Upper lobe of right lung (tissue), 1 donor: ENCODE results near the gene CBL. TPM values are rescaled to one million over a fixed set of nuclear protein-coding genes. Genes with fewer than 3 reads are reported as not detected.
"Not testable (repeated sequence)": the region's sequence is repeated elsewhere in the genome, so short reads cannot be mapped to it uniquely, and the experiment has no call there.

Experiments
- ATAC-seq: fragments of 200-7000 bp; cut with Tn5 transposase; one replicate; pipeline ENCODE4 v1.9.1; 2020; ENCODE audit warnings: mild to moderate bottlenecking, moderate library complexity
- DNase-seq: peaks from one replicate; pipeline ENCODE4 v3.0.0-alpha.2; 2020
- H3K27ac ChIP-seq: fragments of 200-600 bp; one replicate; pipeline ENCODE4 v1.8.0; 2022
- H3K27me3 ChIP-seq: fragments of 200-600 bp; one replicate; pipeline ENCODE4 v1.8.0; 2022; ENCODE audit warnings: mild to moderate bottlenecking
- H3K36me3 ChIP-seq: fragments of 200-600 bp; one replicate; pipeline ENCODE4 v1.8.0; 2022
- H3K4me1 ChIP-seq: fragments of 200-600 bp; one replicate; pipeline ENCODE4 v1.8.0; 2022
- H3K4me3 ChIP-seq: fragments of 200-600 bp; one replicate; pipeline ENCODE4 v1.8.0; 2022; ENCODE audit warnings: mild to moderate bottlenecking
- H3K9me3 ChIP-seq: fragments of 200-600 bp; one replicate; pipeline ENCODE4 v1.8.0; 2022
- intact Hi-C: fragments of 100-400 bp; cut with DNase I; formaldehyde crosslinking; loops from one replicate; pipeline ENCODE4 v1.11.0; 2022
- total RNA-seq: library from RNA; stranded (reverse); fragmentation: NEBNext Ultra II Directional; extraction: Animal tissue kit (Norgen Biotek cat#: 25700); gene quantifications from one replicate; pipeline ENCODE4 v1.2.1, GENCODE V29; 2021
- TF ChIP-seq, protein P1 (sequence below): fragments of 200-600 bp; IDR thresholded peaks from one replicate; pipeline ENCODE4 v1.8.0; 2022; ENCODE audit warnings: antibody characterized with exemption
- donor health status: DM: no; HTN: yes; CAD: no; lungs with severe emphysema.

Gene CBL
- total RNA-seq, 1 donor from 2014 or later = 30.0 TPM

- TF ChIP-seq, protein P1, sequence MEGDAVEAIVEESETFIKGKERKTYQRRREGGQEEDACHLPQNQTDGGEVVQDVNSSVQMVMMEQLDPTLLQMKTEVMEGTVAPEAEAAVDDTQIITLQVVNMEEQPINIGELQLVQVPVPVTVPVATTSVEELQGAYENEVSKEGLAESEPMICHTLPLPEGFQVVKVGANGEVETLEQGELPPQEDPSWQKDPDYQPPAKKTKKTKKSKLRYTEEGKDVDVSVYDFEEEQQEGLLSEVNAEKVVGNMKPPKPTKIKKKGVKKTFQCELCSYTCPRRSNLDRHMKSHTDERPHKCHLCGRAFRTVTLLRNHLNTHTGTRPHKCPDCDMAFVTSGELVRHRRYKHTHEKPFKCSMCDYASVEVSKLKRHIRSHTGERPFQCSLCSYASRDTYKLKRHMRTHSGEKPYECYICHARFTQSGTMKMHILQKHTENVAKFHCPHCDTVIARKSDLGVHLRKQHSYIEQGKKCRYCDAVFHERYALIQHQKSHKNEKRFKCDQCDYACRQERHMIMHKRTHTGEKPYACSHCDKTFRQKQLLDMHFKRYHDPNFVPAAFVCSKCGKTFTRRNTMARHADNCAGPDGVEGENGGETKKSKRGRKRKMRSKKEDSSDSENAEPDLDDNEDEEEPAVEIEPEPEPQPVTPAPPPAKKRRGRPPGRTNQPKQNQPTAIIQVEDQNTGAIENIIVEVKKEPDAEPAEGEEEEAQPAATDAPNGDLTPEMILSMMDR = no peak
- intact Hi-C loops = no loop called here
- H3K9me3 ChIP-seq = no peaks in the 10 kb centered on the region
- no peaks in the 10 kb centered on the region for H3K27me3 ChIP-seq
- ATAC-seq (no peak), DNase-seq (no peak)
- H3K4me1 ChIP-seq = no peaks in the 10 kb centered on the region
- H3K36me3 ChIP-seq = peaks cover 18% of the 10 kb centered on the region
- H3K27ac ChIP-seq = no peak overlapping the region
- H3K4me3 ChIP-seq = no peak overlapping the region
Observed at GRCh38 chr11:119180729-119181676, 25.1 kb upstream of the CBL start.

- intact Hi-C loops = no loop called here
- peaks cover 18% of the 10 kb centered on the region for H3K36me3 ChIP-seq
- H3K27me3 ChIP-seq = no peaks in the 10 kb centered on the region
- DNase-seq (no peak), ATAC-seq (peak; percentile 50)
- H3K4me1 ChIP-seq = no peaks in the 10 kb centered on the region
- H3K4me3 ChIP-seq = no peak overlapping the region
- TF ChIP-seq, protein P1 = no peak
- H3K27ac ChIP-seq = no peak overlapping the region
- H3K9me3 ChIP-seq = no peaks in the 10 kb centered on the region
Observed at GRCh38 chr11:119181677-119182412, 24.3 kb upstream of the CBL start.

DNA sequence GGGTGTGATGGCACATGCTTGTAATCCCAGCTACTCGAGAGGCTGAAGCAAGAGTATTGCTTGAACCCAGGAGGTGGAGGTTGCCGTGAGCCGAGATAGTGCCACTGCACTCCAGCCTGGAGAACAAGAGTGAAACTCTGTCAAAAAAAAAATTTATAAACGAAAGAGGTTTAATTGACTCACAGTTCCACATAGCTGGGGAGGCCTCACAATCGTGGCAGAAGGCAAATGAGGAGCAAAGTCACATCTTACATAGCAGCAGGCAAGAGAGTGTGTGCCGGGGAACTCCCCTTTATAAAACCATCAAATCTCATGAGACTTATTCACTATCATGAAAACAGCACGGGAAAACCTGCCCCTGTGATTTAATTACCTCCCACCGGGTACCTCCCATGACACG is 21.7 kb upstream of the CBL start:
- intact Hi-C loops, ATAC-seq, H3K4me3 ChIP-seq, DNase-seq, H3K27ac ChIP-seq, H3K27me3 ChIP-seq, H3K9me3 ChIP-seq, H3K4me1 ChIP-seq: not testable (repeated sequence)
- peaks cover 11% of the 10 kb centered on the region for H3K36me3 ChIP-seq

- TF ChIP-seq, protein P1 = no peak
- Histone ChIP-seq H3K4me1 (no peaks in the 10 kb centered on the region), H3K4me3 (no peak overlapping the region), H3K27ac (no peak overlapping the region), H3K36me3 (no peaks in the 10 kb centered on the region), H3K27me3 (no peaks in the 10 kb centered on the region), H3K9me3 (no peaks in the 10 kb centered on the region)
- no peak for DNase-seq
- intact Hi-C loops = no loop called here
- ATAC-seq = no peak
Observed at GRCh38 chr11:119185981-119186634, 20.0 kb upstream of the CBL start.

DNA sequence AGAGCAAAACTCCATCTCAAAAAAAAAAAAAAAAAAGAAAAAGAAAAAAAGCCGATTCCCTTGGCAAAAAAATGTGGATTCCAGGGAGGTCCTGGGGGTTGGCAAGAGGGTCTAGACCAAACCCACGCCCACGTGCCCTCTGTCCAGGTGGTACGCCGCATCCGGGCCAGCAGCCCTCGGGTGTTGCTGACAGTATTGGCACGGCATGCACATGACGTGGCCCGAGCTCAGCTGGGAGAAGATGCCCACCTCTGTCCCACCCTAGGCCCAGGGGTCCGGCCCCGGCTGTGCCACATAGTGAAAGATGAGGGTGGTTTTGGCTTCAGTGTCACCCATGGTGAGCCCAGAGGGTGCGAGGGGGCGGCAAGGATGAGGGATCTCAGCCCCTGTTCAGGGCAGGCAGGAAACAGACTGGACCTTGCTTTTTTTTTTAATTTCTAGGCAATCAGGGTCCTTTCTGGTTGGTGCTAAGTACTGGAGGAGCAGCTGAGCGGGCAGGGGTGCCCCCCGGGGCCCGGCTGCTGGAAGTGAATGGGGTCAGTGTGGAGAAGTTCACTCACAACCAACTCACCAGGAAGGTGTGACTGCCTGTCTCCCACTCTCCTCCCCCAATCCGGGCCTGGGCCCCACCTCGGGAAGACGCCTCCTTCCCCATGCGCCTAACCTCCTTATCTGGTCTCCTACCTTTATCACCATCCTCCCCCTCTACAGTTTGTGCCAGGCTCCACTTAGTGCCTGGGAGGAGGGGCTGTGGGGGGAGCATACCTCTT is 18.8 kb upstream of the CBL start:
- no peak for DNase-seq
- Histone ChIP-seq H3K9me3 (no peaks in the 10 kb centered on the region), H3K27ac (no peak overlapping the region), H3K4me1 (no peaks in the 10 kb centered on the region), H3K36me3 (no peaks in the 10 kb centered on the region), H3K27me3 (no peaks in the 10 kb centered on the region), H3K4me3 (no peak overlapping the region)
- intact Hi-C loops = no loop called here
- TF ChIP-seq, protein P1 = no peak
- no peak for ATAC-seq
